Measurements from ENCODE around the gene TOMM20. TPM values are rescaled to one million over a fixed set of nuclear protein-coding genes. Genes with fewer than 3 reads are reported as not detected.
A peak's percentile ranks its signal among the peaks of the same experiment; 100 is the strongest.

The TOMM20 gene
- polyA plus RNA-seq, 6 donors from 2014 or later: 41.0 to 47.9 (median 45.5) TPM

DNA sequence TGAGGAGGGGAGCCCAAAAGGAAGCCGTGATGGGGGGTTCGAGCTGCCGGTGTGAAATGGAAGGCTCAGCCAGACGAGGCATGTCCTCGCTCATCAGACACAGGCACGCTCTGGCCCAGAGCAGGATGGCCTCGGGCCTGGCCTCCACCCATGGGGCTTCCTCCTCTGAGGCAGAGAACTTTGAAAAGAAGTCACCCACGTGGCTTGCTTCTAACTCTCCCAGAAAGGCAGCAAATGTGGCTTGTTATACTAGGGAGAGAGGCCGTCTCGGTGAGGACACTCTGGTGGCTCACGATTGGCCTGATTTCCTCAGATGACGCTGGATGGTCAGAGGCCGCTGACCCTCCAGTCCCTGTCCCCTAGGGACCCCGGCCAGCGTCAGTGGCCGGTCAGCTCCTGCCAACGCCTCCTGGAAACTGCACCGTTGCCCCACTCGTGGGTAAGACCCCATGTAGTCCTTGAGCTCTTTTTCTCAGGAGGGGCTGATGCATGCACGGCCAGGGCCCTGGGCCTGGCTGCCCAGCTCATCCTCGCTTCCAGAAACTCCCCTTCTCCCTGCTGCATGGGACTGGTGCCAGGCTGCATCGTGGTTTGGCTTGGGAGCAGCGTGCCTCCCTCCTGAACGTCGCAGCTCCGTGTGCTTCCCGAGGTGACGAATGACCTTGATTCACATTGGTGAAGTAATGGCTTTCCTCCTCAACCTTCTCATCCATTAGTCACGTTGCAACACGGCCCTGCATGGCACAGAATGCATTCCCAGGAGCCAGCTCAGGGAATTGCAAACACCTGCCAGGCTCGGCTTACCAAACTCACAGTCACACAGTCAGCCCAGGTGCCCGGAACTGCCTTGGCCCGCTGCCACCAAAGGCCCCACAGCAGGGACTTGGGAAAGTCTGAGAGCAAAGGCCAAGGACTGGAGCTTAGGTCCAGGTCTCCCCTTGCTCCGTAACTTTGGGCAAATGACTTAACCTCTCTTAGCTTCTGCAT, 58.8 kb downstream of the TOMM20 start:
- H3K27ac Mint-ChIP-seq: no peak overlapping the region
- H3K9me3 Mint-ChIP-seq: no peaks in the 10 kb centered on the region
- no peak overlapping the region for H3K4me3 Mint-ChIP-seq
- no peaks in the 10 kb centered on the region for H3K36me3 Mint-ChIP-seq
- peaks cover 4 to 8% (median 5%) of the 10 kb centered on the region in 3 donors for H3K4me1 Mint-ChIP-seq
- H3K27me3 Mint-ChIP-seq: no peaks in the 10 kb centered on the region
- ATAC-seq (ENCODE audit: low read depth in 2 of 2) (no peak), DNase-seq (no peak)

DNA sequence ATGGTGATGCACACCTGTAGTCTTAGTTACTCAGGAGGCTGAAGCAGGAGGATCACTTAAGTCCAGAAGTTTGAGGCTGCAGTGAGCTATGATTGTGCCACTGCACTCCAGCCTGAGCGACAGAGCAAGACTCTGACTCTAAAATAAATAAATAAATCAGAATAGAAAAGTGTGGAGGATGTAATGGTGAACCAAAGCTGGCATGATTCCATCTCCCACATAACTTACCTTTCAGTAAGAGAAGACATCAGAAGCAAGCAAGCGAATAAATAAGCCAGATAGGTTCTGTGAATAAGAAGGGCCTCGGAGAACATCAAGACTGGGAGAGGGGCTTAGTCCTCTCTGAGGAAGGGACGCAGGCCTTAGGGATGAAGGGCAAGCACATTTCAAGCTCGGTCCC, 59.5 kb downstream of the TOMM20 start:
- Mint-ChIP-seq H3K27ac (no peak overlapping the region), H3K27me3 (no peaks in the 10 kb centered on the region), H3K9me3 (no peaks in the 10 kb centered on the region), H3K4me1 (peaks cover 0 to under 1% (median 0%) of the 10 kb centered on the region in 3 donors), H3K4me3 (no peak overlapping the region), H3K36me3 (no peaks in the 10 kb centered on the region)
- ATAC-seq (ENCODE audit: low read depth in 2 of 2) (no peak), DNase-seq (no peak)

DNA sequence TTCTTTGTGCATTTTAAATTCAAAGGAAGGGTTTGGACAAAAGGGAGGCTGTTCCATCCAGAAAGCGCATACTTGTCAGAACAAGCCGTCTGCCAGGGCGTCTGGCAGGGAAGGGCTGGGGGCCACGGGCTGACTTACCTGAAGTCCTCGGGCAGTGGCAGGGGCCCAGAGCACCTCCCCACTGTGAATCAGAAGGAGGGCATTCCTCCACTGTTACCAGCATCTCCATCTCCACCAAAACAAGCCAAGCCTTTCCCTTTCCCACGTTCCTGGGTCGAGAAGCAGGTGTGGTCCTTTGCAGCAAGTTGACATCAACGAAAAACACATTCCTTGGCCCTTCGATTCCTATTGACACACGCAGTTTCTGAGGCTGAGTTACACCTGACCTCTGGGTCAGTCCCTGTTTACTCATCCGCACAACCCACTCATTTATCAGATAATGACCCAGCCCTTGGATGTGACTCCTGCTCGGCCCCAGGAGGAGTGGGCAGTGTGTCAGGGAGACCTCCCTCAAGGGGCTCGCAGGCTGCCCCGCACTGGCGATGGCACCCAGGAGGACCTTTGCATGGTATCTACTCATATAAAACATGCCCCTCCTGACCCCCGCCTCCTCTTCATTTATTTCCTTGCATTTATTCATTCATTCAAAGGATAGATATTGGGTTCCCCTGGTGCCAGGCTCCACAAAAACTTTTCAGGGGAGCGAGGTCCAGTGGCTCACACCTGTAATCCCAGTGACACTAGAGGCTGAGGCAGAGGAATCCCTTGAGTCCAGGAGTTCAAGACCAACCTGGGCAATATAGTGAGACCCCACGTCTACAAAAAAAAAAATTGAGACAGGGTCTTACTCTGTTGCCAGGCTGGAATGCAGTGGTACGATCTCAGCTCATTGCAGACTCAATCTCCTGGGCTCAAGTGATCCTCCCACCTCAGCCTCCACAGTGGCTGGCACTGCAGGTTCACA, 60.2 kb downstream of the TOMM20 start:
- H3K4me1 Mint-ChIP-seq: peaks cover 2 to 6% (median 5%) of the 10 kb centered on the region in 3 donors
- H3K36me3 Mint-ChIP-seq: no peaks in the 10 kb centered on the region
- ATAC-seq (ENCODE audit: low read depth in 2 of 2) (no peak), DNase-seq (no peak)
- H3K9me3 Mint-ChIP-seq: no peaks in the 10 kb centered on the region
- H3K27ac Mint-ChIP-seq: peak overlapping the region in 2 of 6 donors; percentile 26 to 83
- H3K4me3 Mint-ChIP-seq: peak overlapping the region in 1 of 8 donors; percentile 47
- no peaks in the 10 kb centered on the region for H3K27me3 Mint-ChIP-seq

DNA sequence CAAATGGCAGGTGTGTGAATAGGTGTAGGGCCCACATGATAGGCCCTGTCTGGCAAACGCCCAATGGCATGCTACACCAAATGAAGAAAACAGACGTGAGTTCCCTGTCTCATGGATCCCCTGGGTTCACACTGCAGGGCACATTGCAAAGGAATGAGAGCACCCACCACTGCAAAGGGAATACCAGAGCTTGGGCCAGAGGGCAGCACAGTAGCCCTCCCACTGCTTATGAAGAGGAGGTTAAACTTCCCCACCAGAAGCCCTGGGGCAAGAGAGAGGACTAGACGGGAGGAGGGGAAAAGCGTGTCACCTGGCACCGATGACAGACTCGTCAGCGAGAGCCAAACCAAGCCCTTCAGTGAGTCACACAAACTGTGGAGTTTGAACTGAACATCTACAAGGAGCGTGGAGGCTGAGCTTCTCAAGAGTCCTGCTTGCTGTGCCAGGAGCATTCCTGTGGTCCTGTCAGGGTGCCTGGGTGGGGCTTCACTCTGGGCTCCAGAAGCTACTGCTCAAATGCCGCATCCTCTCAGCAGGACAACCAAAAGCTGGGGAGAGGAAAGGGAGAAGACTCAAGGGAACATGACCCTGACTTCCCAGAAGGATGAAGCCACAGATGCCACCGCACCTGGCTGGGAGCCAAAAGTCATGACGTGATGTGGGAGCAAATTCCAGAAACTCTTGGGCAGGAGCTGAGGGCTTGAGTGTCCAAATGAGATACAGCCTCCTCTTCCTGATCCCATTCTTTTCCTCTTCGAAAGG, 61.1 kb downstream of the TOMM20 start:
- no peaks in the 10 kb centered on the region for H3K36me3 Mint-ChIP-seq
- DNase-seq (no peak), ATAC-seq (ENCODE audit: low read depth in 2 of 2) (no peak)
- H3K4me1 Mint-ChIP-seq: peaks cover 4 to 14% (median 8%) of the 10 kb centered on the region in 3 donors
- no peaks in the 10 kb centered on the region for H3K9me3 Mint-ChIP-seq
- no peaks in the 10 kb centered on the region for H3K27me3 Mint-ChIP-seq
- H3K27ac Mint-ChIP-seq: peak overlapping the region in 2 of 6 donors; percentile 9 to 67
- no peak overlapping the region for H3K4me3 Mint-ChIP-seq

DNA sequence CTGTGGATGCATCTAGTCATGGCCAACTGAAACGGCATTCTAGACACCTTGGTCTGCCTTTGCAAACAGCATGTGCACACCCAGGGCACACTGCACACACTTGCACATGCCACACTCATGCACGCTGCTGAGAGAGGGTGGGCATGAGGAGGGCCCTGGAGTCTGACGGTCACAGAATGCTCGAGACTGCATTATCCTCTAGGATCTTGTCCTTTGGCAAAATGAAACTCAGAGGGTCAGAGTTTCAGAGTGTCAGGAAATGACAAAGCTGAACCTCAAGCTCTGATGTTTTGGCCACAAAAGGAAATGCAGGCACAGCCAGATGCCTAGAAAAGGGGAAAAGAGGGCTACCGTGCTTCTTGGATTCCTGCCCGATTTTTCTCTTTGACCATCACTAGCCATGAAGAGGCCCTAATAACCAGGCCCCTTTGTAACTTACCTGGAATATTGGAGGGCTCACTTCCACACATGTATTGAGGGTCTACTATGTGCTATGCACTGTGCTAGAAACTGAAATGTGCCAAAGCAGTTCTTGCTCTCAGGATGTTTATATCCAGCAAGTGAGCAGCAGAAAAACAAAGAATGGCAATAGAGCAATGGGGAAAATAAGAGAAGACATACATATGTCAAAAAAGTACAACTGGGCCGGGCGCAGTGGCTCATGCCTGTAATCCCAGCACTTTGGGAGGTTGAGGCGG, 65.4 kb downstream of the TOMM20 start:
- H3K27ac Mint-ChIP-seq: peak overlapping the region in 2 of 6 donors; percentile 15 to 16
- H3K9me3 Mint-ChIP-seq: no peaks in the 10 kb centered on the region
- DNase-seq: no peak
- H3K27me3 Mint-ChIP-seq: no peaks in the 10 kb centered on the region
- H3K36me3 Mint-ChIP-seq: no peaks in the 10 kb centered on the region
- H3K4me1 Mint-ChIP-seq: peaks cover 8 to 17% (median 13%) of the 10 kb centered on the region in 3 donors
- ATAC-seq (ENCODE audit: low read depth in 2 of 2): no peak
- H3K4me3 Mint-ChIP-seq: no peak overlapping the region

DNA sequence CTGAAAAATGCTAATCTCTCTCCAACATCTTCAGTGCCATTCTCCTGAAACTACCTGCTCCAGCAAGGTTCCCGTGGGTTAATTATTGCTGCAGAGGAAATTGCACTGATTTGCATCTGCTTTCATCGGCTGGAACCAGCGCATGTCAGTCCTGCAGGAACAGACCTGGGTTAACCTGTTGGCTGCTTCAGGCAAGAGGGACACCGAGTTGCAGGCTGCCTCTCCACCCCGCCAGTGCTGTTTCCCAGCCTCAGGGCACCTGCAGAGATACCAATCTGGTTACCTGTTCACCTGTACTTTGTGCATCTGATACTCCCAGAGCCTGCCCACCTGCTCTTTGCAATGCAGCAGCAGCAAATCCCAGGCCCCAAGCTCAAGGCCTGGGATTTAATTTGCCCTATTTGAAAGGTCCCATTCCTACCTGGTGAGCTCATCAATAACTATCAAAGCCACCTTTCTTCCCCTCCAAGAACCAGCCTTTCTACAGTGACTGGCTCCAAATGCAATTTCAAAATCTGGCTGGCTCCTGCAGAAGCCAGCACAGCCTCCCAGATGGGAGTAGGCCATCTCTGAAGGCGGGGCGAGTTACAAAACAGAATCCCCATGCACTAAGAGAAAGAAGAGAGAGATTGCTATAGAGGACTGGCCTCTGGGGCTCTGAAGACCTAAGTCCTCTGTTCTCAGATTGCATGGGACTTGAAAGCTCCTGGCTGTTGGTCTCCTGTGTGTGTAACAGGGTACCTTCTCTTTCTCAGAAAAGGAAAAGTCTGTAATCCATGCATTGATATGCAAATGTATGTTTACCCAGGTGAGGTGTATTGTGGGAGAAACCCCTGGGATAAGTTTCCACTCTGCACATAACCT, 67.8 kb downstream of the TOMM20 start:
- H3K27ac Mint-ChIP-seq: peak overlapping the region in 2 of 6 donors; percentile 15 to 59
- no peaks in the 10 kb centered on the region for H3K27me3 Mint-ChIP-seq
- DNase-seq (no peak), ATAC-seq (ENCODE audit: low read depth in 2 of 2) (no peak)
- H3K36me3 Mint-ChIP-seq: no peaks in the 10 kb centered on the region
- H3K9me3 Mint-ChIP-seq: no peaks in the 10 kb centered on the region
- H3K4me3 Mint-ChIP-seq: no peak overlapping the region
- H3K4me1 Mint-ChIP-seq: peaks cover 8 to 17% (median 13%) of the 10 kb centered on the region in 3 donors

Other genes with a start within 250 kb of the TOMM20 start
- gene RBM34, start 32.4 kb upstream of the TOMM20 start, polyA plus RNA-seq (ENCODE audit: low read depth in 6 of 6): 10 to 100 TPM; 35.0 to 73.8 (median 69.7) TPM
- 100 to 1,000 TPM in 1 of 6 donors, 10 to 100 TPM in 5; 22.5 to 100 (median 59.7) TPM for gene ARID4B, start 199.3 kb upstream of the TOMM20 start, polyA plus RNA-seq (ENCODE audit: low read depth in 6 of 6)
- 10 to 100 TPM; 36.2 to 72.9 (median 64.0) TPM for gene GGPS1, start 199.7 kb upstream of the TOMM20 start, polyA plus RNA-seq (ENCODE audit: low read depth in 6 of 6)
- 10 to 100 TPM in 5 of 6 donors, 1 to 10 TPM in 1; 8.5 to 23.7 (median 13.3) TPM for gene TBCE, start 238.6 kb upstream of the TOMM20 start, polyA plus RNA-seq (ENCODE audit: low read depth in 6 of 6)

All from naive B cell (primary cell).